ENCODE measurements around the gene MED12L. TPM values are rescaled to one million over a fixed set of nuclear protein-coding genes. Genes with fewer than 3 reads are reported as not detected.

MED12L gene
- total and polyA plus RNA-seq, 10 of the 15 experiments (the other 5 are each of a cell fraction or from before 2014, with no cell fraction given) = 0.01 to 0.06 (median 0.03) TPM; not detected in 2

- no TSS peak for BruUV-seq (replicated peaks)
- RAD21 ChIA-PET (ENCODE audit: unreplicated experiment) = interaction anchor here (1.0 kb wide), 1 partner anchor 25 kb away, joined by 3 read pairs; no protein-coding TSS in a partner anchor
- TF ChIP-seq NFXL1 (IDR thresholded peaks at IDR 0.05; ENCODE audit: borderline replicate concordance) (no peak), CUX1 (IDR thresholded peaks at IDR 0.05; ENCODE audit: insufficient replicate concordance, low read depth, low read length) (no peak), ZNF274 (IDR thresholded peaks at IDR 0.05; ENCODE audit: insufficient read depth, insufficient read length) (no peak), HDAC6 (IDR thresholded peaks at IDR 0.05; ENCODE audit: unreplicated experiment) (no peak), SPI1 (IDR thresholded peaks at IDR 0.05; ENCODE audit: borderline replicate concordance, insufficient read depth, low read depth, low read length) (no peak)
- peak; percentile 13 for FAIRE-seq
- no peak overlapping the region for H3K4me2 ChIP-seq (ENCODE audit: control insufficient read depth, insufficient read depth)
- DNase-seq (ENCODE audit: low read depth, low spot score) = no peak
- CTCF ChIA-PET = interaction anchor here (0.6 to 1.6 kb wide), 5 partner anchors 9 to 1422 kb away, joined by 3 to 4 read pairs (median 3); no protein-coding TSS in a partner anchor
- no peaks in the 10 kb centered on the region for H3K4me1 ChIP-seq (ENCODE audit: control insufficient read depth, insufficient read depth, low read length)
- H2AFZ ChIP-seq (ENCODE audit: control insufficient read depth, low read depth, low read length) = no peak overlapping the region
- POLR2A ChIA-PET = no interaction called here
- SMC1A ChIA-PET (ENCODE audit: uncharacterized antibody, unreplicated experiment) = interaction anchor here (0.6 to 1.0 kb wide), 2 partner anchors 11 to 18 kb away, joined by 3 read pairs; no protein-coding TSS in a partner anchor
- no peak overlapping the region for H3K4me3 ChIP-seq
- no peak overlapping the region for H3K27ac ChIP-seq (ENCODE audit: control insufficient read depth, insufficient read depth)
- no peaks in the 10 kb centered on the region for H3K79me2 ChIP-seq (ENCODE audit: control insufficient read depth, insufficient read depth, low read length)
- in situ Hi-C loops (cut with MboI) = no loop called here
- no peak for ATAC-seq
- H3K27me3 ChIP-seq (replicated peaks in 1 of 2; ENCODE audit: control insufficient read depth in 2 of 2, insufficient read depth in 2 of 2, low read length in 1 of 2) = no peaks in the 10 kb centered on the region; a peak in 1 of 4 replicates
- H3K36me3 ChIP-seq (ENCODE audit: control insufficient read depth in 2 of 2, insufficient read depth in 2 of 2, low read length in 1 of 2) = no peaks in the 10 kb centered on the region
- H3K9ac ChIP-seq (ENCODE audit: control insufficient read depth, insufficient read depth, low read length) = no peak overlapping the region
- WGBS (ENCODE audit: insufficient coverage, insufficient replicate concordance, low lambda C conversion rate, missing lambda C conversion rate) = 72% methylated on average over 6 of the region's 6 CpGs
- H3K9me3 ChIP-seq (replicated peaks; ENCODE audit: control insufficient read depth, insufficient read depth, low read length) = no peaks in the 10 kb centered on the region
- no peaks in the 10 kb centered on the region for H4K20me1 ChIP-seq (ENCODE audit: control insufficient read depth, insufficient read depth)
- intact Hi-C loops (cut with micrococcal nuclease; ENCODE audit: unreplicated experiment) = no loop called here
Observed at GRCh38 chr3:151192545-151192944, 107.1 kb downstream of the MED12L start.

Measured in GM12878 (cell line).